IgD-negative memory B cell (primary cell): Measurements from ENCODE around the gene ZG16. TPM values are rescaled to one million over a fixed set of nuclear protein-coding genes. Genes with fewer than 3 reads are reported as not detected.

Experiments
- H3K27ac Mint-ChIP-seq, 3 donors: one replicate each; pipeline ENCODE4 v1.8.0; 2020 to 2022; ENCODE audit warnings: mild to moderate bottlenecking in 3 of 3, mixed read lengths in 3 of 3, moderate library complexity in 1 of 3
- H3K27me3 Mint-ChIP-seq: one replicate; pipeline ENCODE4 v1.8.0; 2021; ENCODE audit warnings: mixed read lengths
- H3K36me3 Mint-ChIP-seq: one replicate; pipeline ENCODE4 v1.8.0; 2020; ENCODE audit warnings: mild to moderate bottlenecking, mixed read lengths
- H3K4me1 Mint-ChIP-seq, 3 donors: one replicate each; pipeline ENCODE4 v1.8.0; 2020 to 2022; ENCODE audit warnings: mixed read lengths in 3 of 3, mild to moderate bottlenecking in 1 of 3
- H3K4me3 Mint-ChIP-seq, 4 donors: one replicate each; pipeline ENCODE4 v1.8.0; 2020 to 2022; ENCODE audit warnings: mild to moderate bottlenecking in 4 of 4, mixed read lengths in 4 of 4, moderate library complexity in 3 of 4
- H3K9me3 Mint-ChIP-seq, 3 donors: one replicate each; pipeline ENCODE4 v1.8.0; 2020 to 2021; ENCODE audit warnings: mixed read lengths in 3 of 3, mild to moderate bottlenecking in 1 of 3
- polyA plus RNA-seq: library from polyadenylated mRNA; unstranded; fragments of 300-500 nt; fragmentation: Illumina TruSeq; gene quantifications from one replicate; pipeline ENCODE4 v1.2.3, GENCODE V29; 2021

Gene ZG16
- polyA plus RNA-seq, 1 donor from 2014 or later, result not detected

- Mint-ChIP-seq H3K4me1 (peaks cover 27 to 37% (median 35%) of the 10 kb centered on the region in 3 donors), H3K36me3 (peaks cover 5% of the 10 kb centered on the region), H3K27ac (peak overlapping the region; percentile 90 to 98 (median 95)), H3K4me3 (peak overlapping the region; percentile 80 to 97 (median 88)), H3K27me3 (peaks cover 1% of the 10 kb centered on the region), H3K9me3 (no peaks in the 10 kb centered on the region)
Observed at GRCh38 chr16:29806641-29807425, 28.8 kb downstream of the ZG16 start.

GRCh38 chr16:29807426-29808218 is 29.6 kb downstream of the ZG16 start:
- Mint-ChIP-seq H3K27me3 (peaks cover 1% of the 10 kb centered on the region), H3K4me3 (peak overlapping the region; percentile 80 to 97 (median 88))

GRCh38 chr16:29808219-29808900 is 30.3 kb downstream of the ZG16 start:
- Mint-ChIP-seq H3K4me3 (peak overlapping the region; percentile 80 to 97 (median 88)), H3K27me3 (peaks cover 1% of the 10 kb centered on the region), H3K27ac (peak overlapping the region; percentile 90 to 98 (median 95)), H3K4me1 (peaks cover 27 to 40% (median 35%) of the 10 kb centered on the region in 3 donors), H3K36me3 (peaks cover 5% of the 10 kb centered on the region), H3K9me3 (no peaks in the 10 kb centered on the region)

More at GRCh38 chr16:29807426-29808218, 29.6 kb downstream of the ZG16 start:
- Mint-ChIP-seq H3K4me1 (peaks cover 27 to 40% (median 35%) of the 10 kb centered on the region in 3 donors), H3K27ac (peak overlapping the region; percentile 90 to 98 (median 95)), H3K9me3 (no peaks in the 10 kb centered on the region), H3K36me3 (peaks cover 5% of the 10 kb centered on the region)

- Mint-ChIP-seq H3K36me3 (peaks cover 5% of the 10 kb centered on the region), H3K27me3 (peaks cover 1% of the 10 kb centered on the region), H3K4me1 (peaks cover 18 to 33% (median 28%) of the 10 kb centered on the region in 3 donors), H3K9me3 (no peaks in the 10 kb centered on the region), H3K4me3 (peak overlapping the region; percentile 21 to 97 (median 87)), H3K27ac (peak overlapping the region in 2 of 3 donors; percentile 92 to 93)
Observed at GRCh38 chr16:29809031-29809747, 31.1 kb downstream of the ZG16 start.

GRCh38 chr16:29809850-29810698 is 32.0 kb downstream of the ZG16 start:
- Mint-ChIP-seq H3K9me3 (no peaks in the 10 kb centered on the region), H3K4me1 (peaks cover 13 to 32% (median 24%) of the 10 kb centered on the region in 3 donors), H3K27me3 (peaks cover 1% of the 10 kb centered on the region)

GRCh38 chr16:29810699-29811169 is 32.7 kb downstream of the ZG16 start:
- H3K4me1 Mint-ChIP-seq, result peaks cover 11 to 35% (median 27%) of the 10 kb centered on the region in 3 donors
- no peaks in the 10 kb centered on the region for H3K9me3 Mint-ChIP-seq
- H3K4me3 Mint-ChIP-seq, result peak overlapping the region; percentile 78 to 94 (median 84)
- H3K27me3 Mint-ChIP-seq, result peaks cover 2% of the 10 kb centered on the region
- H3K27ac Mint-ChIP-seq, result peak overlapping the region in 2 of 3 donors; percentile 92 to 93
- H3K36me3 Mint-ChIP-seq, result peaks cover 4% of the 10 kb centered on the region

More at GRCh38 chr16:29809850-29810698, 32.0 kb downstream of the ZG16 start:
- Mint-ChIP-seq H3K36me3 (peaks cover 5% of the 10 kb centered on the region), H3K27ac (peak overlapping the region in 2 of 3 donors; percentile 92 to 93), H3K4me3 (peak overlapping the region in 3 of 4 donors; percentile 80 to 88 (median 85))

GRCh38 chr16:29811170-29811895 is 33.3 kb downstream of the ZG16 start:
- peaks cover 14 to 37% (median 30%) of the 10 kb centered on the region in 3 donors for H3K4me1 Mint-ChIP-seq

GRCh38 chr16:29811896-29812665 is 34.0 kb downstream of the ZG16 start, which contains the start of gene PRRT2:
Gene PRRT2, plus strand, starts transcription at chr16:29812193. Its CDS starts 862 bp downstream, at chr16:29813055.
- Mint-ChIP-seq H3K4me3 (peak within 1 kb of the TSS; percentile 78 to 94 (median 84)), H3K27ac (peak within 1 kb of the TSS; percentile 71 to 93 (median 92)), H3K9me3 (no peaks in the 10 kb centered on the region), H3K36me3 (peaks cover 4% of the 10 kb centered on the region), H3K4me1 (peaks cover 17 to 41% (median 31%) of the 10 kb centered on the region in 3 donors), H3K27me3 (peaks cover 3% of the 10 kb centered on the region)

More at GRCh38 chr16:29811170-29811895, 33.3 kb downstream of the ZG16 start:
- Mint-ChIP-seq H3K4me3 (peak overlapping the region; percentile 78 to 94 (median 84)), H3K27ac (peak overlapping the region; percentile 71 to 93 (median 92)), H3K36me3 (peaks cover 4% of the 10 kb centered on the region), H3K27me3 (peaks cover 3% of the 10 kb centered on the region), H3K9me3 (no peaks in the 10 kb centered on the region)

- Mint-ChIP-seq H3K4me1 (peaks cover 20 to 40% (median 32%) of the 10 kb centered on the region in 3 donors), H3K27me3 (peaks cover 3% of the 10 kb centered on the region), H3K36me3 (peaks cover 3% of the 10 kb centered on the region), H3K27ac (peak overlapping the region; percentile 23 to 85 (median 74)), H3K9me3 (no peaks in the 10 kb centered on the region), H3K4me3 (peak overlapping the region; percentile 54 to 81 (median 68))
Observed at GRCh38 chr16:29812754-29813643, 34.9 kb downstream of the ZG16 start.

- peak overlapping the region in 1 of 3 donors; percentile 85 for H3K27ac Mint-ChIP-seq
- H3K4me3 Mint-ChIP-seq, result peak overlapping the region in 3 of 4 donors; percentile 67 to 80 (median 75)
- peaks cover 3% of the 10 kb centered on the region for H3K27me3 Mint-ChIP-seq
- H3K4me1 Mint-ChIP-seq, result peaks cover 19 to 45% (median 34%) of the 10 kb centered on the region in 3 donors
- peaks cover 5% of the 10 kb centered on the region for H3K36me3 Mint-ChIP-seq
- no peaks in the 10 kb centered on the region for H3K9me3 Mint-ChIP-seq
Observed at GRCh38 chr16:29813644-29814562, 35.8 kb downstream of the ZG16 start.
